HG03378 (cell line): ENCODE measurements around the gene FUBP3.
"Not testable (repeated sequence)": the region's sequence is repeated elsewhere in the genome, so short reads cannot be mapped to it uniquely, and the experiment has no call there.

ENCODE experiments used
- ATAC-seq: cut with Tn5 transposase; IDR thresholded peaks from one replicate; pipeline ENCODE4 v1.9.1; 2021; ENCODE audit warnings: mild to moderate bottlenecking, moderate library complexity; ENCODE audit not compliant: unreplicated experiment

FUBP3 gene

GRCh38 chr9:130680836-130681768, 101.7 kb downstream of the FUBP3 start:
- ATAC-seq: no peak

GRCh38 chr9:130681769-130682420, 102.5 kb downstream of the FUBP3 start:
- no peak for ATAC-seq

GRCh38 chr9:130682421-130683121, 103.2 kb downstream of the FUBP3 start:
- ATAC-seq: no peak

- no peak for ATAC-seq
These were observed 105.7 kb downstream of the FUBP3 start for GRCh38 chr9:130685104-130685503.

- ATAC-seq: not testable (repeated sequence)
These were observed 106.6 kb downstream of the FUBP3 start for GRCh38 chr9:130685945-130686344.

- ATAC-seq: no peak
These were observed 108.2 kb downstream of the FUBP3 start for GRCh38 chr9:130687615-130688014.
